ENCODE data around the gene SLC6A8. TPM values are rescaled to one million over a fixed set of nuclear protein-coding genes. Genes with fewer than 3 reads are reported as not detected.
"Not testable (repeated sequence)": the region's sequence is repeated elsewhere in the genome, so short reads cannot be mapped to it uniquely, and the experiment has no call there.

The SLC6A8 gene
- total RNA-seq, 1 experiment from 2014 or later = 49.8 TPM

- Histone ChIP-seq H3K27me3 (replicated peaks; ENCODE audit: insufficient read depth, low read depth, low read length, poor library complexity) (no peaks in the 10 kb centered on the region), H3K4me3 (ENCODE audit: low read depth, low read length, poor library complexity, severe bottlenecking) (no peak overlapping the region), H3K36me3 (ENCODE audit: insufficient read depth, low read length, poor library complexity, severe bottlenecking) (no peaks in the 10 kb centered on the region), H3K9me3 (ENCODE audit: low read depth, low read length, poor library complexity, severe bottlenecking) (no peaks in the 10 kb centered on the region), H3K27ac (ENCODE audit: low read depth, low read length, poor library complexity, severe bottlenecking) (no peak overlapping the region), H3K4me1 (ENCODE audit: insufficient read depth, low read length, poor library complexity, severe bottlenecking) (no peaks in the 10 kb centered on the region)
- intact Hi-C loops (cut with micrococcal nuclease; ENCODE audit: unreplicated experiment) = no loop called here
- ChIA-PET CTCF (no interaction called here), POLR2A (ENCODE audit: low non-redundant PET) (no interaction called here)
- DNase-seq (ENCODE audit: low spot score) = no peak
- no peak for TF ChIP-seq EZH2 (IDR thresholded peaks at IDR 0.05; ENCODE audit: borderline replicate concordance, low read depth, low read length, poor library complexity, severe bottlenecking)
- TF ChIP-seq, protein P1, sequence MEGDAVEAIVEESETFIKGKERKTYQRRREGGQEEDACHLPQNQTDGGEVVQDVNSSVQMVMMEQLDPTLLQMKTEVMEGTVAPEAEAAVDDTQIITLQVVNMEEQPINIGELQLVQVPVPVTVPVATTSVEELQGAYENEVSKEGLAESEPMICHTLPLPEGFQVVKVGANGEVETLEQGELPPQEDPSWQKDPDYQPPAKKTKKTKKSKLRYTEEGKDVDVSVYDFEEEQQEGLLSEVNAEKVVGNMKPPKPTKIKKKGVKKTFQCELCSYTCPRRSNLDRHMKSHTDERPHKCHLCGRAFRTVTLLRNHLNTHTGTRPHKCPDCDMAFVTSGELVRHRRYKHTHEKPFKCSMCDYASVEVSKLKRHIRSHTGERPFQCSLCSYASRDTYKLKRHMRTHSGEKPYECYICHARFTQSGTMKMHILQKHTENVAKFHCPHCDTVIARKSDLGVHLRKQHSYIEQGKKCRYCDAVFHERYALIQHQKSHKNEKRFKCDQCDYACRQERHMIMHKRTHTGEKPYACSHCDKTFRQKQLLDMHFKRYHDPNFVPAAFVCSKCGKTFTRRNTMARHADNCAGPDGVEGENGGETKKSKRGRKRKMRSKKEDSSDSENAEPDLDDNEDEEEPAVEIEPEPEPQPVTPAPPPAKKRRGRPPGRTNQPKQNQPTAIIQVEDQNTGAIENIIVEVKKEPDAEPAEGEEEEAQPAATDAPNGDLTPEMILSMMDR (conservative IDR thresholded peaks at IDR 0.05; ENCODE audit: low read depth, low read length) = no peak
- BruUV-seq (replicated peaks) = no TSS peak
Observed at GRCh38 chrX:153694687-153695270, 7.1 kb downstream of the SLC6A8 start.

GRCh38 chrX:153696100-153696499, 8.4 kb downstream of the SLC6A8 start:
- CTCF ChIA-PET = interaction anchor here (0.6 kb wide), 1 partner anchor 27 kb away, joined by 3 read pairs; no protein-coding TSS in a partner anchor
- no peak for TF ChIP-seq EZH2 (IDR thresholded peaks at IDR 0.05; ENCODE audit: borderline replicate concordance, low read depth, low read length, poor library complexity, severe bottlenecking)
- TF ChIP-seq, protein P1 (conservative IDR thresholded peaks at IDR 0.05; ENCODE audit: low read depth, low read length) = no peak

DNA sequence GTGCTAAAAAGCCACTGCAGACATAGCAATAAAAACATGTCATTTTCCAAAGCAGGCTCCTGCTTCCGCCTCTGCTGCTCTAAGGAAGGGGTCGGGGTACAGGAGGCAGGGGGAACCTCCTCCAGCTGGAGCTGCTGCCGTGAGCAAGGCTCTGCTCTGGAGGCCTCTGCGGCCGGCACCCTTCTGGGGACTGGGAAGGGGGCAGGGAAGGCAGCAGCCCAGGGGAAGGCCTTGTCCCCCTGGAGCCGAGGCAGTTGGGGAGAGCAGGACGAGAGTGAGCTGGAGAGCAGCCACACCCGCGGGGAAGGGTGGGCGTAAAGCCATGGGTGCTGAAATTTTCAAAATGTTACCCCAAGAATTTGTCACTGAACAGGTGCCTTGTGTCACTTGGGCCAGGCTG, 8.8 kb downstream of the SLC6A8 start:
- POLR2A ChIA-PET (ENCODE audit: low non-redundant PET); H3K4me1 ChIP-seq (ENCODE audit: insufficient read depth, low read length, poor library complexity, severe bottlenecking); DNase-seq (ENCODE audit: low spot score); H3K9me3 ChIP-seq (ENCODE audit: low read depth, low read length, poor library complexity, severe bottlenecking); H3K4me3 ChIP-seq (ENCODE audit: low read depth, low read length, poor library complexity, severe bottlenecking); H3K36me3 ChIP-seq (ENCODE audit: insufficient read depth, low read length, poor library complexity, severe bottlenecking); H3K27me3 ChIP-seq (replicated peaks; ENCODE audit: insufficient read depth, low read depth, low read length, poor library complexity); intact Hi-C loops (cut with micrococcal nuclease; ENCODE audit: unreplicated experiment); CTCF ChIA-PET; BruUV-seq (replicated peaks); H3K27ac ChIP-seq (ENCODE audit: low read depth, low read length, poor library complexity, severe bottlenecking): not testable (repeated sequence)

More at GRCh38 chrX:153696100-153696499, 8.4 kb downstream of the SLC6A8 start:
- no peak for DNase-seq (ENCODE audit: low spot score)
- no peak overlapping the region for H3K4me3 ChIP-seq (ENCODE audit: low read depth, low read length, poor library complexity, severe bottlenecking)
- H3K27ac ChIP-seq (ENCODE audit: low read depth, low read length, poor library complexity, severe bottlenecking) = no peak overlapping the region
- intact Hi-C loops (cut with micrococcal nuclease; ENCODE audit: unreplicated experiment) = no loop called here
- no peaks in the 10 kb centered on the region for H3K27me3 ChIP-seq (replicated peaks; ENCODE audit: insufficient read depth, low read depth, low read length, poor library complexity)
- H3K36me3 ChIP-seq (ENCODE audit: insufficient read depth, low read length, poor library complexity, severe bottlenecking) = no peaks in the 10 kb centered on the region
- H3K9me3 ChIP-seq (ENCODE audit: low read depth, low read length, poor library complexity, severe bottlenecking) = no peaks in the 10 kb centered on the region
- no TSS peak for BruUV-seq (replicated peaks)
- no peaks in the 10 kb centered on the region for H3K4me1 ChIP-seq (ENCODE audit: insufficient read depth, low read length, poor library complexity, severe bottlenecking)
- POLR2A ChIA-PET (ENCODE audit: low non-redundant PET) = no interaction called here

- DNase-seq (ENCODE audit: low spot score); intact Hi-C loops (cut with micrococcal nuclease; ENCODE audit: unreplicated experiment); CTCF ChIA-PET; H3K4me3 ChIP-seq (ENCODE audit: low read depth, low read length, poor library complexity, severe bottlenecking); POLR2A ChIA-PET (ENCODE audit: low non-redundant PET); H3K9me3 ChIP-seq (ENCODE audit: low read depth, low read length, poor library complexity, severe bottlenecking); H3K4me1 ChIP-seq (ENCODE audit: insufficient read depth, low read length, poor library complexity, severe bottlenecking); H3K36me3 ChIP-seq (ENCODE audit: insufficient read depth, low read length, poor library complexity, severe bottlenecking); BruUV-seq (replicated peaks); H3K27me3 ChIP-seq (replicated peaks; ENCODE audit: insufficient read depth, low read depth, low read length, poor library complexity); H3K27ac ChIP-seq (ENCODE audit: low read depth, low read length, poor library complexity, severe bottlenecking): not testable (repeated sequence)
Observed at GRCh38 chrX:153696986-153697722, 9.4 kb downstream of the SLC6A8 start.

Data from A673 (cell line).